ENCODE data around the gene ATP2A1.

Gene ATP2A1

GRCh38 chr16:28898942-28899341 lies 20.7 kb downstream of the ATP2A1 start:
- no peaks in the 10 kb centered on the region for H3K27me3 ChIP-seq (ENCODE audit: insufficient read depth, low read length, poor library complexity, severe bottlenecking)
- H3K9me2 ChIP-seq (replicated peaks; ENCODE audit: low read depth, low read length): no peaks in the 10 kb centered on the region
- H3K9me3 ChIP-seq (ENCODE audit: insufficient read depth, low read depth, low read length): no peaks in the 10 kb centered on the region
- H3K79me2 ChIP-seq (ENCODE audit: insufficient read depth, low read length): no peaks in the 10 kb centered on the region
- H4K20me1 ChIP-seq (ENCODE audit: insufficient read depth, low read length, poor library complexity, severe bottlenecking): no peaks in the 10 kb centered on the region
- no peaks in the 10 kb centered on the region for H3K4me1 ChIP-seq (ENCODE audit: insufficient read depth, low read length, poor library complexity, severe bottlenecking)
- H3K9ac ChIP-seq (ENCODE audit: low read depth, low read length, poor library complexity, severe bottlenecking): no peak overlapping the region
- TF ChIP-seq EZH2phosphoT487 (IDR thresholded peaks at IDR 0.05; ENCODE audit: borderline replicate concordance) (no peak), CTCF (conservative IDR thresholded peaks at IDR 0.05; ENCODE audit: low read length) (no peak)
- no peak overlapping the region for H3K4me3 ChIP-seq (ENCODE audit: low read length, poor library complexity, severe bottlenecking)
- H2AFZ ChIP-seq (ENCODE audit: low read length): no peak overlapping the region
- no peaks in the 10 kb centered on the region for H3K36me3 ChIP-seq (ENCODE audit: insufficient read depth, low read length)
- no peaks in the 10 kb centered on the region for H3F3A ChIP-seq (ENCODE audit: low read depth)
- no peak overlapping the region for H3K4me2 ChIP-seq (ENCODE audit: low read depth, low read length, poor library complexity, severe bottlenecking)

- H3K9ac ChIP-seq (ENCODE audit: low read depth, low read length, poor library complexity, severe bottlenecking): no peak overlapping the region
- H3K9me3 ChIP-seq (ENCODE audit: insufficient read depth, low read depth, low read length): no peaks in the 10 kb centered on the region
- H3K79me2 ChIP-seq (ENCODE audit: insufficient read depth, low read length): no peaks in the 10 kb centered on the region
- no peaks in the 10 kb centered on the region for H3K27me3 ChIP-seq (ENCODE audit: insufficient read depth, low read length, poor library complexity, severe bottlenecking)
- H3K4me3 ChIP-seq (ENCODE audit: low read length, poor library complexity, severe bottlenecking): no peak overlapping the region
- H2AFZ ChIP-seq (ENCODE audit: low read length): no peak overlapping the region
- TF ChIP-seq EZH2phosphoT487 (IDR thresholded peaks at IDR 0.05; ENCODE audit: borderline replicate concordance) (no peak), CTCF (conservative IDR thresholded peaks at IDR 0.05; ENCODE audit: low read length) (no peak)
- H3K4me1 ChIP-seq (ENCODE audit: insufficient read depth, low read length, poor library complexity, severe bottlenecking): no peaks in the 10 kb centered on the region
- H3K4me2 ChIP-seq (ENCODE audit: low read depth, low read length, poor library complexity, severe bottlenecking): no peak overlapping the region
- H3K36me3 ChIP-seq (ENCODE audit: insufficient read depth, low read length): no peaks in the 10 kb centered on the region
- H3F3A ChIP-seq (ENCODE audit: low read depth): no peaks in the 10 kb centered on the region
- no peaks in the 10 kb centered on the region for H3K9me2 ChIP-seq (replicated peaks; ENCODE audit: low read depth, low read length)
- H4K20me1 ChIP-seq (ENCODE audit: insufficient read depth, low read length, poor library complexity, severe bottlenecking): no peaks in the 10 kb centered on the region
These were observed 21.7 kb downstream of the ATP2A1 start for GRCh38 chr16:28899882-28900590.

- Histone ChIP-seq H3K4me1 (ENCODE audit: insufficient read depth, low read length, poor library complexity, severe bottlenecking) (no peaks in the 10 kb centered on the region), H2AFZ (ENCODE audit: low read length) (no peak overlapping the region), H3K9ac (ENCODE audit: low read depth, low read length, poor library complexity, severe bottlenecking) (no peak overlapping the region), H3K79me2 (ENCODE audit: insufficient read depth, low read length) (no peaks in the 10 kb centered on the region), H3K36me3 (ENCODE audit: insufficient read depth, low read length) (no peaks in the 10 kb centered on the region), H3K4me3 (ENCODE audit: low read length, poor library complexity, severe bottlenecking) (no peak overlapping the region), H4K20me1 (ENCODE audit: insufficient read depth, low read length, poor library complexity, severe bottlenecking) (no peaks in the 10 kb centered on the region), H3K27me3 (ENCODE audit: insufficient read depth, low read length, poor library complexity, severe bottlenecking) (no peaks in the 10 kb centered on the region), H3F3A (ENCODE audit: low read depth) (no peaks in the 10 kb centered on the region), H3K9me3 (ENCODE audit: insufficient read depth, low read depth, low read length) (no peaks in the 10 kb centered on the region), H3K9me2 (replicated peaks; ENCODE audit: low read depth, low read length) (no peaks in the 10 kb centered on the region), H3K4me2 (ENCODE audit: low read depth, low read length, poor library complexity, severe bottlenecking) (no peak overlapping the region)
- no peak for TF ChIP-seq EZH2phosphoT487 (IDR thresholded peaks at IDR 0.05; ENCODE audit: borderline replicate concordance)
- TF ChIP-seq CTCF (conservative IDR thresholded peaks at IDR 0.05; ENCODE audit: low read length): no peak
These were observed 22.3 kb downstream of the ATP2A1 start for GRCh38 chr16:28900601-28901000.

Data from Loucy (cell line).